Right lobe of liver (tissue), 4 donors: ENCODE results near the gene EVC.

Experiments
- CTCF ChIP-seq, 4 donors: fragments of 200-600 bp in 3 of 4; fragments of 450-650 bp in 1 of 4; IDR thresholded peaks; one replicate each; pipeline versions ENCODE4 v1.5.1 to v1.8.0; 2016 to 2022; ENCODE audit warnings: antibody characterized with exemption in 4 of 4, mild to moderate bottlenecking in 2 of 4
- POLR2A ChIP-seq: fragments of 450-650 bp; IDR thresholded peaks from one replicate; pipeline ENCODE4 v1.6.1; 2017; ENCODE audit warnings: antibody characterized with exemption, mild to moderate bottlenecking
- donor health status: DM: no; HTN: no; CAD: no.
- donor health status: DM: no; HTN: no; CAD: no.
- donor health status: DM: no; HTN: yes; CAD: no.

DNA sequence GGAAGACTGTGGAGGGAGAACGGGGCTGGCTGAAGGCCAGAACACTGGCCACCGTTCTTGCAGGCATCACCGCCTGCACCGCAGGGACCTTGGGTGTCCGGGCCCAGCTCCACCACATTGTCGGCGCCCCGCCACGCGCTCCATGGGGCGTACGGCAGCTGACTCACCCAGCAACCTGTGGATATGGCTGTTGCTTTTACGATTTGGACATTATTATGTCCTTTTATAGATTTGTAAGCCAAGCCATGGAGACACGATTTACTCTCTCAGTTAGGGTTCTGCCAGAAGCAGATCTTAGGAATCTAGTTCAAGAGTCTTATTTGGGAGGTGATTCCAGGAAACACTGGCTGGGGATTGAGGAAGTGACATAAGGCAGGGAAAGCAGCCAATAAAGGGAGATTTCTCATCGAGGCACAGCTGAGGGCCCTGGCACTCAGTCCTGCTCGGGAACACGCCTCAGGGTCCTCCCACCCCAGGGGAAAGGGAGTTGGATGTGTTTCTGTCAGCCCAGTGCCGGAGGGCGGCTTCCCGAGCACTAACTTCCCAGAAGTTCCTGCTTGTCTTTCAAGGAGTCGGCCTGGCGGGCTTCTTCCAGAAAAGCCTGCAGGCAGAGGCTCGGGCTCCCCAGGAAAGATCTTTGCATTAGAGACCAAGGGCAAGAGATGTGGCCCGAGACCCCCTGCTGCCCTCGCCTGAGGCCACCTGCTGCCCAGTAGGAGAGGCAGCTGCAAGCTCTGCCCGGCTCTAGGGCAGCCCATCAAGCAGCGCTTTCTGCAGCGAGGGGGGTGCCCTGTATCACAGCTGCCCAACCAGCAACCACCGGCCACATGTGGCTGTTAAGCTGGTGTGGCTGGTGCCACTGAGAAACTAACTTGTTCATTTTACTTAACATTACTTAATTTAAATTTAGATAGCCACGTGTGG is 129.0 kb downstream of the EVC start:
- TF ChIP-seq CTCF (IDR thresholded peaks at IDR 0.05) (no peak), POLR2A (no peak)
